ENCODE results near the gene DYNLRB1. TPM values are rescaled to one million over a fixed set of nuclear protein-coding genes. Genes with fewer than 3 reads are reported as not detected.

Gene DYNLRB1
- total RNA-seq, 6 donors from 2014 or later, result 77.5 to 156 (median 122) TPM

GRCh38 chr20:34525342-34525708 lies 9.1 kb downstream of the DYNLRB1 start:
- Histone ChIP-seq H3K27me3 (no peaks in the 10 kb centered on the region), H3K4me3 (no peak overlapping the region), H3K9me3 (no peaks in the 10 kb centered on the region), H3K27ac (peak overlapping the region; percentile 64 to 78 (median 73)), H3K4me1 (peaks cover 40 to 69% (median 54%) of the 10 kb centered on the region in 4 donors), H3K36me3 (peaks cover 10 to 50% (median 30%) of the 10 kb centered on the region in 4 donors)
- peak in 1 of 2 donors; percentile 1 for ATAC-seq (ENCODE audit: low FRiP score in 2 of 2)
- DNase-seq, result no peak
- no peak for TF ChIP-seq POLR2A (IDR thresholded peaks at IDR 0.05)
- TF ChIP-seq POLR2AphosphoS5 (IDR thresholded peaks at IDR 0.05), result no peak
- no peak for TF ChIP-seq EP300 (IDR thresholded peaks at IDR 0.05)
- no peak for TF ChIP-seq CTCF (IDR thresholded peaks at IDR 0.05)
- WGBS, 2 donors, result 72 to 77% methylated on average over 7 of the region's 7 CpGs

- peak; percentile 87 to 89 for ATAC-seq (ENCODE audit: low FRiP score in 2 of 2)
- DNase-seq, result peak in 1 of 2 donors; percentile 86
- no peaks in the 10 kb centered on the region for H3K27me3 ChIP-seq
- no peaks in the 10 kb centered on the region for H3K9me3 ChIP-seq
- H3K36me3 ChIP-seq, result peaks cover 10 to 46% (median 35%) of the 10 kb centered on the region in 4 donors
- peak overlapping the region; percentile 64 to 78 (median 73) for H3K27ac ChIP-seq
- peak in 1 of 4 donors; percentile 66 for TF ChIP-seq EP300 (IDR thresholded peaks at IDR 0.05)
- no peak for TF ChIP-seq CTCF (IDR thresholded peaks at IDR 0.05)
- peak; percentile 67 to 90 for TF ChIP-seq POLR2AphosphoS5 (IDR thresholded peaks at IDR 0.05)
- TF ChIP-seq POLR2A (IDR thresholded peaks at IDR 0.05), result peak in 1 of 4 donors; percentile 15
- H3K4me1 ChIP-seq, result peaks cover 40 to 74% (median 54%) of the 10 kb centered on the region in 4 donors
- H3K4me3 ChIP-seq, result no peak overlapping the region
- WGBS, 2 donors, result 48 to 54% methylated on average over 14 of the region's 14 CpGs
Measured at GRCh38 chr20:34525709-34526416, 9.6 kb downstream of the DYNLRB1 start.

GRCh38 chr20:34526466-34526865 lies 10.2 kb downstream of the DYNLRB1 start:
- TF ChIP-seq POLR2A (IDR thresholded peaks at IDR 0.05) (no peak), EP300 (IDR thresholded peaks at IDR 0.05) (no peak), CTCF (IDR thresholded peaks at IDR 0.05) (no peak), POLR2AphosphoS5 (IDR thresholded peaks at IDR 0.05) (no peak)
- ATAC-seq (ENCODE audit: low FRiP score in 2 of 2), result no peak
- H3K27ac ChIP-seq, result peak overlapping the region; percentile 64 to 78 (median 73)
- no peak for DNase-seq
- no peak overlapping the region for H3K4me3 ChIP-seq
- no peaks in the 10 kb centered on the region for H3K27me3 ChIP-seq
- 66 to 71% methylated on average over 5 of the region's 5 CpGs for WGBS, 2 donors
- H3K9me3 ChIP-seq, result no peaks in the 10 kb centered on the region
- peaks cover 40 to 77% (median 57%) of the 10 kb centered on the region in 4 donors for H3K4me1 ChIP-seq
- H3K36me3 ChIP-seq, result peaks cover 10 to 49% (median 40%) of the 10 kb centered on the region in 4 donors

- Histone ChIP-seq H3K4me1 (peaks cover 40 to 77% (median 57%) of the 10 kb centered on the region in 4 donors), H3K4me3 (no peak overlapping the region), H3K36me3 (peaks cover 10 to 55% (median 45%) of the 10 kb centered on the region in 4 donors), H3K9me3 (no peaks in the 10 kb centered on the region), H3K27ac (peak overlapping the region; percentile 64 to 78 (median 73)), H3K27me3 (no peaks in the 10 kb centered on the region)
- no peak for ATAC-seq (ENCODE audit: low FRiP score in 2 of 2)
- no peak for DNase-seq
- TF ChIP-seq EP300 (IDR thresholded peaks at IDR 0.05), result no peak
- no peak for TF ChIP-seq POLR2AphosphoS5 (IDR thresholded peaks at IDR 0.05)
- no peak for TF ChIP-seq CTCF (IDR thresholded peaks at IDR 0.05)
- TF ChIP-seq POLR2A (IDR thresholded peaks at IDR 0.05), result no peak
- WGBS, 2 donors, result 90 to 96% methylated on average over 10 of the region's 10 CpGs
Measured at GRCh38 chr20:34527016-34527415, 10.8 kb downstream of the DYNLRB1 start.
